Suprapubic skin (tissue), 4 donors: ENCODE results near the gene DDR2.
"Not testable (repeated sequence)": the region's sequence is repeated elsewhere in the genome, so short reads cannot be mapped to it uniquely, and the experiment has no call there.

Experiments used
- CTCF ChIP-seq, 2 donors: fragments of 200-600 bp in 1 of 2; fragments of 450-650 bp in 1 of 2; sonication (generic) in 1 of 2; IDR thresholded peaks; one replicate each; pipeline ENCODE4 v1.5.1; 2016 to 2019; ENCODE audit warnings: antibody characterized with exemption in 2 of 2, mild to moderate bottlenecking in 1 of 2, moderate library complexity in 1 of 2
- POLR2A ChIP-seq, 2 donors: fragments of 450-650 bp; IDR thresholded peaks; one replicate each; pipeline ENCODE4 v1.6.1; 2017; ENCODE audit warnings: antibody characterized with exemption in 2 of 2, mild to moderate bottlenecking in 2 of 2, moderate library complexity in 2 of 2
- POLR2AphosphoS5 ChIP-seq, 3 donors: sonication (generic); formaldehyde crosslinking; IDR thresholded peaks; one replicate each; pipeline ENCODE4 v1.6.1; 2017; ENCODE audit warnings: antibody characterized with exemption in 3 of 3

- not testable (repeated sequence) for TF ChIP-seq POLR2AphosphoS5, CTCF, POLR2A (IDR thresholded peaks at IDR 0.05)
Observed at GRCh38 chr1:162788783-162789182, 156.5 kb downstream of the DDR2 start.
